ENCODE data around the gene OXGR1. TPM values are rescaled to one million over a fixed set of nuclear protein-coding genes. Genes with fewer than 3 reads are reported as not detected.

The OXGR1 gene
- total and polyA plus RNA-seq, 10 of the 15 experiments (the other 5 are each of a cell fraction or from before 2014, with no cell fraction given) = 0.05 TPM; not detected in 9

DNA sequence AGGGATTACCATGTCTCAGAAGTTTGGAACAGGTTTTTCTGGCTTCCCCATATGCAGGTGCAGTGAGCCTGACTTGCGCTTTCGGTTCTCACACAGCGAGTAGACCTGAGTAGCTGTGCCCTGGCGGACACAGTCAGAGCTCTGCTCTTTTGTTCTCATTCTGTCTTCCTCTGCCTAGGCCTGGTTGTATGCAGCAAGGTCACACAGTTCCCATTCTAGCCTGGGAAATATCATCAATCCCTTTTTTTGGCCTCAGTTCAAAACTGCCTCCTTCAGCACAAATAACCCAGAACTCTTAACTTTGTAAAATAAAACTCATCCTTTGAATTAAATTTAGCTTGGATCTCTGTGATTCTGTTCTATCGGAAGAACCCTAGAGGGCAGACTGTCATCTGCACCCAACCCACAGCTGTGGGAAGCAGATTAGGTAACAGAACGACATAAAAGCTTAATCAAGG is 10.2 kb downstream of the OXGR1 start (continued):
- TF ChIP-seq, protein P1, sequence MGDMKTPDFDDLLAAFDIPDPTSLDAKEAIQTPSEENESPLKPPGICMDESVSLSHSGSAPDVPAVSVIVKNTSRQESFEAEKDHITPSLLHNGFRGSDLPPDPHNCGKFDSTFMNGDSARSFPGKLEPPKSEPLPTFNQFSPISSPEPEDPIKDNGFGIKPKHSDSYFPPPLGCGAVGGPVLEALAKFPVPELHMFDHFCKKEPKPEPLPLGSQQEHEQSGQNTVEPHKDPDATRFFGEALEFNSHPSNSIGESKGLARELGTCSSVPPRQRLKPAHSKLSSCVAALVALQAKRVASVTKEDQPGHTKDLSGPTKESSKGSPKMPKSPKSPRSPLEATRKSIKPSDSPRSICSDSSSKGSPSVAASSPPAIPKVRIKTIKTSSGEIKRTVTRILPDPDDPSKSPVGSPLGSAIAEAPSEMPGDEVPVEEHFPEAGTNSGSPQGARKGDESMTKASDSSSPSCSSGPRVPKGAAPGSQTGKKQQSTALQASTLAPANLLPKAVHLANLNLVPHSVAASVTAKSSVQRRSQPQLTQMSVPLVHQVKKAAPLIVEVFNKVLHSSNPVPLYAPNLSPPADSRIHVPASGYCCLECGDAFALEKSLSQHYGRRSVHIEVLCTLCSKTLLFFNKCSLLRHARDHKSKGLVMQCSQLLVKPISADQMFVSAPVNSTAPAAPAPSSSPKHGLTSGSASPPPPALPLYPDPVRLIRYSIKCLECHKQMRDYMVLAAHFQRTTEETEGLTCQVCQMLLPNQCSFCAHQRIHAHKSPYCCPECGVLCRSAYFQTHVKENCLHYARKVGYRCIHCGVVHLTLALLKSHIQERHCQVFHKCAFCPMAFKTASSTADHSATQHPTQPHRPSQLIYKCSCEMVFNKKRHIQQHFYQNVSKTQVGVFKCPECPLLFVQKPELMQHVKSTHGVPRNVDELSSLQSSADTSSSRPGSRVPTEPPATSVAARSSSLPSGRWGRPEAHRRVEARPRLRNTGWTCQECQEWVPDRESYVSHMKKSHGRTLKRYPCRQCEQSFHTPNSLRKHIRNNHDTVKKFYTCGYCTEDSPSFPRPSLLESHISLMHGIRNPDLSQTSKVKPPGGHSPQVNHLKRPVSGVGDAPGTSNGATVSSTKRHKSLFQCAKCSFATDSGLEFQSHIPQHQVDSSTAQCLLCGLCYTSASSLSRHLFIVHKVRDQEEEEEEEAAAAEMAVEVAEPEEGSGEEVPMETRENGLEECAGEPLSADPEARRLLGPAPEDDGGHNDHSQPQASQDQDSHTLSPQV (IDR thresholded peaks at IDR 0.05) = no peak
- TF ChIP-seq EED (IDR thresholded peaks at IDR 0.05; ENCODE audit: low read depth) (no peak), ESRRA (IDR thresholded peaks at IDR 0.05; ENCODE audit: low read length) (no peak), MXI1 (IDR thresholded peaks at IDR 0.05; ENCODE audit: low read depth, low read length) (no peak), SRF (IDR thresholded peaks at IDR 0.05; ENCODE audit: low read depth in 2 of 2, low read length in 2 of 2) (0 out of 4 replicates have a peak, but pooled peaks of 1 of the 2 experiments have one; percentile 18), FOXK2 (IDR thresholded peaks at IDR 0.05) (no peak), ZNF274 (IDR thresholded peaks at IDR 0.05; ENCODE audit: insufficient read depth, insufficient read length) (no peak), BACH1 (IDR thresholded peaks at IDR 0.05; ENCODE audit: borderline replicate concordance) (no peak)

DNA sequence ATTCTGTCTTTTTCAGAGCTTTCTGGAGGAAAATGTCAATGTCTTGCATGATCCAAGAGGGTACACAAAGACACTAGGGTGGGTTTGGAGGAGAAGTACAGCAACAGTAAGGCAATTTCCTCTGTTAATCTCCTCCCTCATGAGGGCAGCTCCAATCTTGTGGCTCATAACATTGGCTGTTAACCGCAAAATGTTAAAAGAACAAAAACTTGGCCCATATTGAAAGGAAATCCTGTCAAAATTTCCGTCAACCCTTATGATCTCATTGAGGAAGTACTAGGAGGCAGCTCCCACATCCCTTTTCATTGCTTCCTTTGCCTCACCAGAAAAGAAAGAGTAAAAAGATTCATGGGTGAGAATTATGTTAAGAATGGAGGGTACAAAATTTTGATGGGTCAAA is 11.6 kb downstream of the OXGR1 start:
- RAD21 ChIA-PET (ENCODE audit: unreplicated experiment) = no interaction called here
- H3K27me3 ChIP-seq (replicated peaks in 1 of 2; ENCODE audit: control insufficient read depth in 2 of 2, insufficient read depth in 2 of 2, low read length in 1 of 2) = no peaks in the 10 kb centered on the region
- no peak overlapping the region for H3K27ac ChIP-seq (ENCODE audit: control insufficient read depth, insufficient read depth)
- WGBS (ENCODE audit: insufficient coverage, insufficient replicate concordance, low lambda C conversion rate, missing lambda C conversion rate) = 0% methylated on average over 2 of the region's 2 CpGs
- no TSS peak for BruUV-seq (replicated peaks)
- no peak overlapping the region for H3K4me2 ChIP-seq (ENCODE audit: control insufficient read depth, insufficient read depth)
- H3K9ac ChIP-seq (ENCODE audit: control insufficient read depth, insufficient read depth, low read length) = no peak overlapping the region
- ATAC-seq (no peak), DNase-seq (ENCODE audit: low read depth, low spot score) (no peak), FAIRE-seq (no peak)
- no peaks in the 10 kb centered on the region for H3K36me3 ChIP-seq (ENCODE audit: control insufficient read depth in 2 of 2, insufficient read depth in 2 of 2, low read length in 1 of 2)
- SMC1A ChIA-PET (ENCODE audit: uncharacterized antibody, unreplicated experiment) = no interaction called here
- no peak overlapping the region for H2AFZ ChIP-seq (ENCODE audit: control insufficient read depth, low read depth, low read length)
- no peaks in the 10 kb centered on the region for H3K4me1 ChIP-seq (ENCODE audit: control insufficient read depth, insufficient read depth, low read length)
- H3K4me3 ChIP-seq = no peak overlapping the region
- CTCF ChIA-PET = interaction anchor here (1.1 kb wide), 1 partner anchor 26 kb away, joined by 3 read pairs; no protein-coding TSS in a partner anchor
- H3K79me2 ChIP-seq (ENCODE audit: control insufficient read depth, insufficient read depth, low read length) = no peaks in the 10 kb centered on the region
- no peaks in the 10 kb centered on the region for H4K20me1 ChIP-seq (ENCODE audit: control insufficient read depth, insufficient read depth)
- POLR2A ChIA-PET = interaction anchor here (0.6 kb wide), 1 partner anchor 1415 kb away, joined by 4 read pairs; no protein-coding TSS in a partner anchor
- no peaks in the 10 kb centered on the region for H3K9me3 ChIP-seq (replicated peaks; ENCODE audit: control insufficient read depth, insufficient read depth, low read length)
- in situ Hi-C loops (cut with MboI) = no loop called here
- intact Hi-C loops (cut with micrococcal nuclease; ENCODE audit: unreplicated experiment) = no loop called here
- TF ChIP-seq, protein P2, sequence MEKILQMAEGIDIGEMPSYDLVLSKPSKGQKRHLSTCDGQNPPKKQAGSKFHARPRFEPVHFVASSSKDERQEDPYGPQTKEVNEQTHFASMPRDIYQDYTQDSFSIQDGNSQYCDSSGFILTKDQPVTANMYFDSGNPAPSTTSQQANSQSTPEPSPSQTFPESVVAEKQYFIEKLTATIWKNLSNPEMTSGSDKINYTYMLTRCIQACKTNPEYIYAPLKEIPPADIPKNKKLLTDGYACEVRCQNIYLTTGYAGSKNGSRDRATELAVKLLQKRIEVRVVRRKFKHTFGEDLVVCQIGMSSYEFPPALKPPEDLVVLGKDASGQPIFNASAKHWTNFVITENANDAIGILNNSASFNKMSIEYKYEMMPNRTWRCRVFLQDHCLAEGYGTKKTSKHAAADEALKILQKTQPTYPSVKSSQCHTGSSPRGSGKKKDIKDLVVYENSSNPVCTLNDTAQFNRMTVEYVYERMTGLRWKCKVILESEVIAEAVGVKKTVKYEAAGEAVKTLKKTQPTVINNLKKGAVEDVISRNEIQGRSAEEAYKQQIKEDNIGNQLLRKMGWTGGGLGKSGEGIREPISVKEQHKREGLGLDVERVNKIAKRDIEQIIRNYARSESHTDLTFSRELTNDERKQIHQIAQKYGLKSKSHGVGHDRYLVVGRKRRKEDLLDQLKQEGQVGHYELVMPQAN (conservative IDR thresholded peaks at IDR 0.05) = no peak
- TF ChIP-seq MEF2A (IDR thresholded peaks at IDR 0.05; ENCODE audit: insufficient read depth, low read depth, low read length) (no peak), EED (IDR thresholded peaks at IDR 0.05; ENCODE audit: low read depth) (no peak)
- TF ChIP-seq, protein P3, sequence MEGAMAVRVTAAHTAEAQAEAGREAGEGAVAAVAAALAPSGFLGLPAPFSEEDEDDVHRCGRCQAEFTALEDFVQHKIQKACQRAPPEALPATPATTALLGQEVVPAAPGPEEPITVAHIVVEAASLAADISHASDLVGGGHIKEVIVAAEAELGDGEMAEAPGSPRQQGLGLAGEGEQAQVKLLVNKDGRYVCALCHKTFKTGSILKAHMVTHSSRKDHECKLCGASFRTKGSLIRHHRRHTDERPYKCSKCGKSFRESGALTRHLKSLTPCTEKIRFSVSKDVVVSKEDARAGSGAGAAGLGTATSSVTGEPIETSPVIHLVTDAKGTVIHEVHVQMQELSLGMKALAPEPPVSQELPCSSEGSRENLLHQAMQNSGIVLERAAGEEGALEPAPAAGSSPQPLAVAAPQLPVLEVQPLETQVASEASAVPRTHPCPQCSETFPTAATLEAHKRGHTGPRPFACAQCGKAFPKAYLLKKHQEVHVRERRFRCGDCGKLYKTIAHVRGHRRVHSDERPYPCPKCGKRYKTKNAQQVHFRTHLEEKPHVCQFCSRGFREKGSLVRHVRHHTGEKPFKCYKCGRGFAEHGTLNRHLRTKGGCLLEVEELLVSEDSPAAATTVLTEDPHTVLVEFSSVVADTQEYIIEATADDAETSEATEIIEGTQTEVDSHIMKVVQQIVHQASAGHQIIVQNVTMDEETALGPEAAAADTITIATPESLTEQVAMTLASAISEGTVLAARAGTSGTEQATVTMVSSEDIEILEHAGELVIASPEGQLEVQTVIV (IDR thresholded peaks at IDR 0.05; ENCODE audit: borderline replicate concordance, partially characterized antibody) = no peak
